ENCODE measurements around the gene STAT3.
"Not testable (repeated sequence)": the region's sequence is repeated elsewhere in the genome, so short reads cannot be mapped to it uniquely, and the experiment has no call there.

Gene STAT3

GRCh38 chr17:42345396-42346073, 42.7 kb downstream of the STAT3 start:
- no peak for DNase-seq

GRCh38 chr17:42342242-42343008, 45.8 kb downstream of the STAT3 start:
- no peak for DNase-seq

- no peak for DNase-seq
Observed at GRCh38 chr17:42341568-42341967, 46.7 kb downstream of the STAT3 start.

- no peak for DNase-seq
Observed at GRCh38 chr17:42340691-42341127, 47.5 kb downstream of the STAT3 start.

GRCh38 chr17:42339221-42339620, 49.0 kb downstream of the STAT3 start:
- no peak for DNase-seq

- DNase-seq, result no peak
Observed at GRCh38 chr17:42338427-42338985, 49.7 kb downstream of the STAT3 start.

- no peak for DNase-seq
Observed at GRCh38 chr17:42337442-42337841, 50.8 kb downstream of the STAT3 start.

GRCh38 chr17:42334677-42335076, 53.6 kb downstream of the STAT3 start:
- DNase-seq, result no peak

GRCh38 chr17:42333053-42333452, 55.2 kb downstream of the STAT3 start:
- no peak for DNase-seq

- no peak for DNase-seq
Observed at GRCh38 chr17:42329025-42329976, 58.9 kb downstream of the STAT3 start.

- DNase-seq, result no peak
Observed at GRCh38 chr17:42325026-42325425, 63.2 kb downstream of the STAT3 start.

- DNase-seq, result no peak
Observed at GRCh38 chr17:42323268-42323773, 64.9 kb downstream of the STAT3 start.

GRCh38 chr17:42322382-42323267, 65.6 kb downstream of the STAT3 start:
- DNase-seq, result peak; percentile 76

GRCh38 chr17:42321555-42321954, 66.7 kb downstream of the STAT3 start:
- DNase-seq, result peak; percentile 50

- DNase-seq, result not testable (repeated sequence)
Observed at GRCh38 chr17:42317967-42318366, 70.3 kb downstream of the STAT3 start.

- peak; percentile 47 for DNase-seq
Observed at GRCh38 chr17:42317266-42317845, 70.9 kb downstream of the STAT3 start.

- DNase-seq, result no peak
Observed at GRCh38 chr17:42316755-42317154, 71.5 kb downstream of the STAT3 start.

GRCh38 chr17:42315402-42316156, 72.7 kb downstream of the STAT3 start:
- no peak for DNase-seq

- DNase-seq, result no peak
Observed at GRCh38 chr17:42313773-42314566, 74.3 kb downstream of the STAT3 start.

- no peak for DNase-seq
Observed at GRCh38 chr17:42313389-42313772, 74.9 kb downstream of the STAT3 start.
